ENCODE measurements around the gene PDZD2.
"Not testable (repeated sequence)": the region's sequence is repeated elsewhere in the genome, so short reads cannot be mapped to it uniquely, and the experiment has no call there.

The PDZD2 gene

DNA sequence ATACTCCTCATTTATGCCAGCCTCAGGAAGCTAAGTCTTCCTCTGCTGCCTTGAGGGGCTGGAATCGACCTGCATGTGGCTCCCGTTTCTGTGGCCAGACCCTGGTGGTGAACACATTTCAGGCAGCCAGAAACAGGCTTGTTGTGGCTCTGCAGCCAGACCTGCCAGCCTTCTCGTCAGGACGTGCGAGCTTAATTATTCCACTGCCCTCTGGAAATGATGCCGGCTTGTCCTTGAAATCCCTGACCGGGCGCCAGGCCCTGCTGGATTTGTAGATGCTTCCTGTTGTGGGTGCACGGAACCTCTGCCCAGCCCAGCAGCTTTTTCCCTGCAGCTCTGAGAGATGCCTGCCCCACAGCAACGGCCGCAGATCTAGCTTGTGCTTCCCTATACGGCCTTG is 41.6 kb downstream of the PDZD2 start:
- DNase-seq = no peak
- no peaks in the 10 kb centered on the region for H3K4me1 ChIP-seq (ENCODE audit: control extremely low read depth in 1 of 4, control insufficient read depth in 4 of 4, insufficient read depth in 4 of 4, low read length in 3 of 4)
- WGBS (ENCODE audit: insufficient coverage) = 89% methylated on average over 12 of the region's 12 CpGs
- ChIA-PET CTCF (no interaction called here), POLR2A (no interaction called here)
- H3K9me3 ChIP-seq (ENCODE audit: control extremely low read depth in 1 of 5, control insufficient read depth in 4 of 5, insufficient read depth in 2 of 5, low read depth in 1 of 5, low read length in 4 of 5) = no peaks in the 10 kb centered on the region
- H3K36me3 ChIP-seq (ENCODE audit: control insufficient read depth in 4 of 4, insufficient read depth in 4 of 4, low read length in 3 of 4) = peaks cover 0 to 2% (median 0%) of the 10 kb centered on the region in 4 experiments
- H3K4me3 ChIP-seq (ENCODE audit: control insufficient read depth in 1 of 7, extremely low read depth in 1 of 7, insufficient read depth in 4 of 7, low read depth in 2 of 7, low read length in 6 of 7) = no peak overlapping the region
- H3K27me3 ChIP-seq (replicated peaks in 2 of 5; ENCODE audit: control insufficient read depth in 4 of 5, insufficient read depth in 5 of 5, low read length in 4 of 5) = no peaks in the 10 kb centered on the region
- H3K27ac ChIP-seq (ENCODE audit: insufficient read depth in 1 of 2, low read depth in 1 of 2, low read length in 2 of 2, poor library complexity in 1 of 2, severe bottlenecking in 2 of 2) = no peak overlapping the region

- Histone ChIP-seq H3K4me1 (ENCODE audit: control extremely low read depth in 1 of 4, control insufficient read depth in 4 of 4, insufficient read depth in 4 of 4, low read length in 3 of 4) (no peaks in the 10 kb centered on the region), H3K4me3 (ENCODE audit: control insufficient read depth in 1 of 7, extremely low read depth in 1 of 7, insufficient read depth in 4 of 7, low read depth in 2 of 7, low read length in 6 of 7) (no peak overlapping the region), H3K9me3 (ENCODE audit: control extremely low read depth in 1 of 5, control insufficient read depth in 4 of 5, insufficient read depth in 2 of 5, low read depth in 1 of 5, low read length in 4 of 5) (no peaks in the 10 kb centered on the region), H3K27ac (ENCODE audit: insufficient read depth in 1 of 2, low read depth in 1 of 2, low read length in 2 of 2, poor library complexity in 1 of 2, severe bottlenecking in 2 of 2) (no peak overlapping the region), H3K27me3 (replicated peaks in 2 of 5; ENCODE audit: control insufficient read depth in 4 of 5, insufficient read depth in 5 of 5, low read length in 4 of 5) (no peaks in the 10 kb centered on the region), H3K36me3 (ENCODE audit: control insufficient read depth in 4 of 4, insufficient read depth in 4 of 4, low read length in 3 of 4) (peaks cover 0 to 2% (median 0%) of the 10 kb centered on the region in 4 experiments)
- no peak for DNase-seq
- 77% methylated on average over 8 of the region's 11 CpGs for WGBS (ENCODE audit: insufficient coverage)
- CTCF ChIA-PET = no interaction called here
- POLR2A ChIA-PET = no interaction called here
These were observed 43.1 kb downstream of the PDZD2 start for GRCh38 chr5:31682025-31682424.

- no peaks in the 10 kb centered on the region for H3K27me3 ChIP-seq (replicated peaks in 2 of 5; ENCODE audit: control insufficient read depth in 4 of 5, insufficient read depth in 5 of 5, low read length in 4 of 5)
- no peak overlapping the region for H3K27ac ChIP-seq (ENCODE audit: insufficient read depth in 1 of 2, low read depth in 1 of 2, low read length in 2 of 2, poor library complexity in 1 of 2, severe bottlenecking in 2 of 2)
- H3K36me3 ChIP-seq (ENCODE audit: control insufficient read depth in 4 of 4, insufficient read depth in 4 of 4, low read length in 3 of 4) = peaks cover 0 to 2% (median 0%) of the 10 kb centered on the region in 4 experiments
- H3K4me3 ChIP-seq (ENCODE audit: control insufficient read depth in 1 of 7, extremely low read depth in 1 of 7, insufficient read depth in 4 of 7, low read depth in 2 of 7, low read length in 6 of 7) = no peak overlapping the region
- H3K9me3 ChIP-seq (ENCODE audit: control extremely low read depth in 1 of 5, control insufficient read depth in 4 of 5, insufficient read depth in 2 of 5, low read depth in 1 of 5, low read length in 4 of 5) = no peaks in the 10 kb centered on the region
- 100% methylated on average over 6 of the region's 6 CpGs for WGBS (ENCODE audit: insufficient coverage)
- DNase-seq = no peak
- ChIA-PET CTCF (no interaction called here), POLR2A (no interaction called here)
- H3K4me1 ChIP-seq (ENCODE audit: control extremely low read depth in 1 of 4, control insufficient read depth in 4 of 4, insufficient read depth in 4 of 4, low read length in 3 of 4) = no peaks in the 10 kb centered on the region
These were observed 43.9 kb downstream of the PDZD2 start for GRCh38 chr5:31682851-31683250.

DNA sequence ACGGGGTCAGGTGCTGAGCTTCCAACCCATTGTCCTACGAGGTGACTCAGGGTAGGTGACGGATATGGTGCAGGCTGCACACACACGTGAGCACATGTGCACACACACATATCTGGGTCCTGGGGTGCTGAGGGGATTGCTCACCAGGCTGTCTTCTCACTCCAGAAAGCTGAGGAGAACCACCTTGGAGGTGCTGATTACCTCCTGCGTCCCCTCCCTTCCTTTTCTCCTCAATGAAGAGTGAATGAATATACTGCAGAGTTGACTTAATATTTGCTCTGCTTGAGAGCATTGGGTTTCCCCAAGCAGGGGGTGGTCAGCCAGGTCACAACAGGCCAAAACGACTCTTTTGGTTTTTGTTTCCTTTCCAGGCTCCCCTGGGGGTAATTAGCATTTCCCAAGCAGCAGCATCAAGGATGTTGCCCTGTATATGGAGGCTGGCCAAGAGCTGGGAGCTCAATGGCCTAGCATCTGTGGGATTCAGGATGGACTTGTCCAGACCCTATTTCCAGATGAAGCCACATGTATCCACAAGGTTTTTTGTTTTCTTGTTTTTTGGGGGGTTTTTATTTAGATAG is 49.7 kb downstream of the PDZD2 start:
- 75% methylated on average over 5 of the region's 6 CpGs for WGBS (ENCODE audit: insufficient coverage)

DNA sequence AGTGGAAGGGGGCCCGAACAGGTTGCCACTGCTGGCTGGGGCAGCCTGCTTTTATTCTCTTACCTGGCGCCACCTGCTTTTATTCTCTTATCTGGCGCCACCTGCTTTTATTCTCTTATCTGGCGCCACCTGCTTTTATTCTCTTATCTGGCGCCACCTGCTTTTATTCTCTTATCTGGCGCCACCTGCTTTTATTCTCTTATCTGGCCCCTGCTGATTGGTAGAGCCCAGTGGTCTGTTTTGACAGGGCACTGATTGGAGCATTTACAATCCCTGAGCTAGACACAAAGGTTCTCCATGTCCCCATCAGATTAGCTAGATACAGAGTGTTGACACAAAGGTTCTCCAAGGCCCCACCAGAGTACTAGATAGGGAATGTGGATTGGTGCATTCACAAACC is 52.5 kb downstream of the PDZD2 start:
- H3K36me3 ChIP-seq (ENCODE audit: control insufficient read depth in 4 of 4, insufficient read depth in 4 of 4, low read length in 3 of 4); H3K4me3 ChIP-seq (ENCODE audit: control insufficient read depth in 1 of 7, extremely low read depth in 1 of 7, insufficient read depth in 4 of 7, low read depth in 2 of 7, low read length in 6 of 7); H3K27me3 ChIP-seq (replicated peaks in 2 of 5; ENCODE audit: control insufficient read depth in 4 of 5, insufficient read depth in 5 of 5, low read length in 4 of 5); DNase-seq; H3K9me3 ChIP-seq (ENCODE audit: control extremely low read depth in 1 of 5, control insufficient read depth in 4 of 5, insufficient read depth in 2 of 5, low read depth in 1 of 5, low read length in 4 of 5); H3K4me1 ChIP-seq (ENCODE audit: control extremely low read depth in 1 of 4, control insufficient read depth in 4 of 4, insufficient read depth in 4 of 4, low read length in 3 of 4); H3K27ac ChIP-seq (ENCODE audit: insufficient read depth in 1 of 2, low read depth in 1 of 2, low read length in 2 of 2, poor library complexity in 1 of 2, severe bottlenecking in 2 of 2); POLR2A ChIA-PET: not testable (repeated sequence)
- CTCF ChIA-PET = interaction anchor here (1.1 to 1.4 kb wide), 2 partner anchors 23 to 386 kb away, joined by 3 read pairs; no protein-coding TSS in a partner anchor
- WGBS (ENCODE audit: insufficient coverage) = 95% methylated on average over 4 of the region's 6 CpGs

More for the DNA sequence above, 49.7 kb downstream of the PDZD2 start:
- POLR2A ChIA-PET = interaction anchor here (0.6 kb wide), 1 partner anchor 63 kb away, joined by 6 read pairs; no protein-coding TSS in a partner anchor
- H3K9me3 ChIP-seq (ENCODE audit: control extremely low read depth in 1 of 5, control insufficient read depth in 4 of 5, insufficient read depth in 2 of 5, low read depth in 1 of 5, low read length in 4 of 5) = no peaks in the 10 kb centered on the region
- H3K27ac ChIP-seq (ENCODE audit: insufficient read depth in 1 of 2, low read depth in 1 of 2, low read length in 2 of 2, poor library complexity in 1 of 2, severe bottlenecking in 2 of 2) = no peak overlapping the region
- CTCF ChIA-PET = interaction anchor here (0.6 to 0.7 kb wide), 2 partner anchors 47 to 95 kb away, joined by 3 to 5 read pairs; no protein-coding TSS in a partner anchor
- DNase-seq = no peak
- no peak overlapping the region for H3K4me3 ChIP-seq (ENCODE audit: control insufficient read depth in 1 of 7, extremely low read depth in 1 of 7, insufficient read depth in 4 of 7, low read depth in 2 of 7, low read length in 6 of 7)
- H3K36me3 ChIP-seq (ENCODE audit: control insufficient read depth in 4 of 4, insufficient read depth in 4 of 4, low read length in 3 of 4) = no peaks in the 10 kb centered on the region
- no peaks in the 10 kb centered on the region for H3K4me1 ChIP-seq (ENCODE audit: control extremely low read depth in 1 of 4, control insufficient read depth in 4 of 4, insufficient read depth in 4 of 4, low read length in 3 of 4)
- H3K27me3 ChIP-seq (replicated peaks in 2 of 5; ENCODE audit: control insufficient read depth in 4 of 5, insufficient read depth in 5 of 5, low read length in 4 of 5) = no peaks in the 10 kb centered on the region

GRCh38 chr5:31692561-31693221 is 53.8 kb downstream of the PDZD2 start:
- ChIA-PET CTCF (interaction anchor here (1.4 kb wide), 1 partner anchor 22 kb away, joined by 3 read pairs; no protein-coding TSS in a partner anchor), POLR2A (no interaction called here)
- Histone ChIP-seq H3K4me3 (ENCODE audit: control insufficient read depth in 1 of 7, extremely low read depth in 1 of 7, insufficient read depth in 4 of 7, low read depth in 2 of 7, low read length in 6 of 7) (no peak overlapping the region), H3K9me3 (ENCODE audit: control extremely low read depth in 1 of 5, control insufficient read depth in 4 of 5, insufficient read depth in 2 of 5, low read depth in 1 of 5, low read length in 4 of 5) (no peaks in the 10 kb centered on the region), H3K4me1 (ENCODE audit: control extremely low read depth in 1 of 4, control insufficient read depth in 4 of 4, insufficient read depth in 4 of 4, low read length in 3 of 4) (no peaks in the 10 kb centered on the region), H3K27me3 (replicated peaks in 2 of 5; ENCODE audit: control insufficient read depth in 4 of 5, insufficient read depth in 5 of 5, low read length in 4 of 5) (no peaks in the 10 kb centered on the region), H3K36me3 (ENCODE audit: control insufficient read depth in 4 of 4, insufficient read depth in 4 of 4, low read length in 3 of 4) (no peaks in the 10 kb centered on the region), H3K27ac (ENCODE audit: insufficient read depth in 1 of 2, low read depth in 1 of 2, low read length in 2 of 2, poor library complexity in 1 of 2, severe bottlenecking in 2 of 2) (no peak overlapping the region)
- 97% methylated on average over 15 of the region's 17 CpGs for WGBS (ENCODE audit: insufficient coverage)
- no peak for DNase-seq

GRCh38 chr5:31698673-31699072 is 59.7 kb downstream of the PDZD2 start:
- DNase-seq = no peak
- POLR2A ChIA-PET = no interaction called here
- Histone ChIP-seq H3K4me1 (ENCODE audit: control extremely low read depth in 1 of 4, control insufficient read depth in 4 of 4, insufficient read depth in 4 of 4, low read length in 3 of 4) (peaks cover 0 to 9% (median 0%) of the 10 kb centered on the region in 4 experiments), H3K36me3 (ENCODE audit: control insufficient read depth in 4 of 4, insufficient read depth in 4 of 4, low read length in 3 of 4) (no peaks in the 10 kb centered on the region), H3K4me3 (ENCODE audit: control insufficient read depth in 1 of 7, extremely low read depth in 1 of 7, insufficient read depth in 4 of 7, low read depth in 2 of 7, low read length in 6 of 7) (no peak overlapping the region), H3K9me3 (ENCODE audit: control extremely low read depth in 1 of 5, control insufficient read depth in 4 of 5, insufficient read depth in 2 of 5, low read depth in 1 of 5, low read length in 4 of 5) (no peaks in the 10 kb centered on the region), H3K27me3 (replicated peaks in 2 of 5; ENCODE audit: control insufficient read depth in 4 of 5, insufficient read depth in 5 of 5, low read length in 4 of 5) (peaks cover 0 to 4% (median 0%) of the 10 kb centered on the region in 5 experiments), H3K27ac (ENCODE audit: insufficient read depth in 1 of 2, low read depth in 1 of 2, low read length in 2 of 2, poor library complexity in 1 of 2, severe bottlenecking in 2 of 2) (no peak overlapping the region)
- CTCF ChIA-PET = no interaction called here
- WGBS (ENCODE audit: insufficient coverage) = 90% methylated on average over 6 of the region's 7 CpGs
